OCI-LY1 (cell line): ENCODE data around the gene HERPUD1.

ENCODE experiments used
- EZH2 ChIP-seq: fragments of 200-600 bp; sonication (generic), shearing (Covaris generic); IDR thresholded peaks from 2 replicates; pipeline ENCODE4 v1.8.0; 2017; ENCODE audit warnings: borderline replicate concordance, mixed run types, mild to moderate bottlenecking, antibody characterized with exemption, low read length, moderate library complexity, mixed read lengths
- TF ChIP-seq, protein P1 (sequence below): fragments of 200-600 bp; sonication (generic), shearing (Covaris generic); IDR thresholded peaks from 2 replicates; pipeline ENCODE4 v1.5.1; 2017; ENCODE audit warnings: mild to moderate bottlenecking, antibody characterized with exemption, low read length, moderate library complexity, mixed read lengths

DNA sequence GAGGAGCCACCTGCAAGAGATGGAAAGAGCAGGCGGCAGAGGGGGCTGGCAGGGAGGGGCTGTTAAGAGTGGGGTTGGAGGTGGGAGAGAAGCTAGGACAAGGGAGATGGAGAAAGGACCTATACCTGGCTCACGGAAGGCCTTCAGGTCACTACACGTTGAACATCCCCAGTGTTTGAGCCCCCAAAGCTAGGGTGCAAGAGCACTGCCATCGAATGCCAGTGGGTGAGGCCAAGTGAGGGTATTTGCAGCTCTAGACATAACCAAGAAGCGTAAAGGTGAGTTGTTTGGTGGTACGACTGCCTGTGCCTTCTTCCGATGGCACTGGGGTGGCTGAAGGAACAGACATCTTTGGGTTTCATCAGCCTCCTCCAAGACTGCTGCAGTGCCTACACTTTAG is 17.0 kb upstream of the HERPUD1 start:
- TF ChIP-seq, protein P1, sequence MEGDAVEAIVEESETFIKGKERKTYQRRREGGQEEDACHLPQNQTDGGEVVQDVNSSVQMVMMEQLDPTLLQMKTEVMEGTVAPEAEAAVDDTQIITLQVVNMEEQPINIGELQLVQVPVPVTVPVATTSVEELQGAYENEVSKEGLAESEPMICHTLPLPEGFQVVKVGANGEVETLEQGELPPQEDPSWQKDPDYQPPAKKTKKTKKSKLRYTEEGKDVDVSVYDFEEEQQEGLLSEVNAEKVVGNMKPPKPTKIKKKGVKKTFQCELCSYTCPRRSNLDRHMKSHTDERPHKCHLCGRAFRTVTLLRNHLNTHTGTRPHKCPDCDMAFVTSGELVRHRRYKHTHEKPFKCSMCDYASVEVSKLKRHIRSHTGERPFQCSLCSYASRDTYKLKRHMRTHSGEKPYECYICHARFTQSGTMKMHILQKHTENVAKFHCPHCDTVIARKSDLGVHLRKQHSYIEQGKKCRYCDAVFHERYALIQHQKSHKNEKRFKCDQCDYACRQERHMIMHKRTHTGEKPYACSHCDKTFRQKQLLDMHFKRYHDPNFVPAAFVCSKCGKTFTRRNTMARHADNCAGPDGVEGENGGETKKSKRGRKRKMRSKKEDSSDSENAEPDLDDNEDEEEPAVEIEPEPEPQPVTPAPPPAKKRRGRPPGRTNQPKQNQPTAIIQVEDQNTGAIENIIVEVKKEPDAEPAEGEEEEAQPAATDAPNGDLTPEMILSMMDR = no peak
- TF ChIP-seq EZH2 = no peak
